Measurements from ENCODE around the gene TMEM100.

- no peak for TF ChIP-seq CTCF (conservative IDR thresholded peaks at IDR 0.05 in 1 of 2, IDR thresholded peaks at IDR 0.05 in 1 of 2; ENCODE audit: extremely low read depth in 1 of 2, insufficient read depth in 1 of 2, low read depth in 1 of 2, low read length in 2 of 2)
- no peak for TF ChIP-seq EZH2 (IDR thresholded peaks at IDR 0.05; ENCODE audit: borderline replicate concordance, low read length)
Measured at GRCh38 chr17:55748841-55749240, 26.2 kb upstream of the TMEM100 start.
